HFFc6 (cell line): ENCODE data around the gene GOLGA8N. TPM values are rescaled to one million over a fixed set of nuclear protein-coding genes. Genes with fewer than 3 reads are reported as not detected.
"Not testable (repeated sequence)": the region's sequence is repeated elsewhere in the genome, so short reads cannot be mapped to it uniquely, and the experiment has no call there.

Experiments
- DNase-seq: peaks from one replicate; pipeline ENCODE4 v3.0.0-alpha.2; 2018
- H3K27ac Mint-ChIP-seq: 2 replicates; pipeline ENCODE4 v1.8.0; 2020; ENCODE audit warnings: mild to moderate bottlenecking, mixed read lengths
- H3K27me3 Mint-ChIP-seq: 2 replicates; pipeline ENCODE4 v1.8.0; 2021; ENCODE audit warnings: mild to moderate bottlenecking, moderate library complexity, mixed read lengths; ENCODE audit not compliant: insufficient read depth
- H3K36me3 Mint-ChIP-seq: 2 replicates; pipeline ENCODE4 v1.8.0; 2021; ENCODE audit warnings: low read depth, mixed read lengths
- H3K4me1 Mint-ChIP-seq: 2 replicates; pipeline ENCODE4 v1.8.0; 2020; ENCODE audit warnings: low read depth, mixed read lengths
- H3K4me3 Mint-ChIP-seq: 2 replicates; pipeline ENCODE4 v1.8.0; 2020; ENCODE audit warnings: mild to moderate bottlenecking, moderate library complexity, mixed read lengths
- H3K9me3 Mint-ChIP-seq: 2 replicates; pipeline ENCODE4 v1.8.0; 2020; ENCODE audit warnings: mild to moderate bottlenecking, mixed read lengths
- CTCF ChIP-seq: fragments of 200-600 bp; sonication (generic); IDR thresholded peaks from 2 replicates; pipeline ENCODE4 v1.5.0; 2021; ENCODE audit warnings: antibody characterized with exemption, mild to moderate bottlenecking
- long read RNA-seq: library from polyadenylated mRNA; unstranded; transcript quantifications from one replicate; pipeline ENCODE4 v2.0.0, GENCODE V29; 2019
- total RNA-seq, 6 experiments: library from RNA; stranded (reverse); fragmentation: NEBNext Ultra II Directional; extraction: Animal tissue kit (Norgen Biotek cat#: 25700); gene quantifications; 2 replicates in 1 of 6; 3 replicates in 5 of 6; pipeline ENCODE4 v1.2.3, GENCODE V29; 2021

GOLGA8N gene
- 1 to 10 TPM in 1 of 6 experiments, under 1 TPM in 5; 0.37 to 1.4 (median 0.51) TPM for total RNA-seq
- long read RNA-seq: 0 reads

- H3K27me3 Mint-ChIP-seq, H3K27ac Mint-ChIP-seq, H3K36me3 Mint-ChIP-seq, H3K9me3 Mint-ChIP-seq, H3K4me3 Mint-ChIP-seq, H3K4me1 Mint-ChIP-seq, DNase-seq: not testable (repeated sequence)
Observed at GRCh38 chr15:32593151-32593550, at the start of gene GOLGA8N. Gene GOLGA8N (plus strand): TSS chr15:32593456.

- H3K4me3 Mint-ChIP-seq, H3K36me3 Mint-ChIP-seq, DNase-seq, H3K9me3 Mint-ChIP-seq, H3K27ac Mint-ChIP-seq, H3K27me3 Mint-ChIP-seq, H3K4me1 Mint-ChIP-seq: not testable (repeated sequence)
Observed at GRCh38 chr15:32543456-32543855, 49.8 kb upstream of the GOLGA8N start.

GRCh38 chr15:32545129-32545528 lies 48.1 kb upstream of the GOLGA8N start:
- not testable (repeated sequence) for DNase-seq, H3K4me1 Mint-ChIP-seq, H3K36me3 Mint-ChIP-seq, H3K9me3 Mint-ChIP-seq, H3K27ac Mint-ChIP-seq, H3K4me3 Mint-ChIP-seq, H3K27me3 Mint-ChIP-seq

GRCh38 chr15:32554587-32554986 lies 38.7 kb upstream of the GOLGA8N start:
- not testable (repeated sequence) for H3K36me3 Mint-ChIP-seq

GRCh38 chr15:32562198-32562597 lies 31.1 kb upstream of the GOLGA8N start:
- not testable (repeated sequence) for H3K4me3 Mint-ChIP-seq, H3K36me3 Mint-ChIP-seq, H3K4me1 Mint-ChIP-seq, DNase-seq, H3K9me3 Mint-ChIP-seq, H3K27me3 Mint-ChIP-seq, H3K27ac Mint-ChIP-seq

More at GRCh38 chr15:32554587-32554986, 38.7 kb upstream of the GOLGA8N start:
- not testable (repeated sequence) for H3K4me3 Mint-ChIP-seq, H3K4me1 Mint-ChIP-seq, H3K27me3 Mint-ChIP-seq, H3K27ac Mint-ChIP-seq, H3K9me3 Mint-ChIP-seq, DNase-seq

- not testable (repeated sequence) for H3K36me3 Mint-ChIP-seq, H3K4me1 Mint-ChIP-seq, H3K9me3 Mint-ChIP-seq, DNase-seq, H3K27ac Mint-ChIP-seq, H3K4me3 Mint-ChIP-seq, H3K27me3 Mint-ChIP-seq
Observed at GRCh38 chr15:32568988-32569387, 24.3 kb upstream of the GOLGA8N start.

GRCh38 chr15:32578482-32578881 lies 14.8 kb upstream of the GOLGA8N start:
- DNase-seq: peak; percentile 0
- H3K9me3 Mint-ChIP-seq, H3K27me3 Mint-ChIP-seq, H3K36me3 Mint-ChIP-seq, H3K4me3 Mint-ChIP-seq, H3K27ac Mint-ChIP-seq, H3K4me1 Mint-ChIP-seq: not testable (repeated sequence)

GRCh38 chr15:32585844-32586243 lies 7.4 kb upstream of the GOLGA8N start:
- DNase-seq, H3K9me3 Mint-ChIP-seq, H3K36me3 Mint-ChIP-seq, H3K27me3 Mint-ChIP-seq, H3K4me1 Mint-ChIP-seq, H3K27ac Mint-ChIP-seq, H3K4me3 Mint-ChIP-seq: not testable (repeated sequence)

- H3K9me3 Mint-ChIP-seq, H3K4me3 Mint-ChIP-seq, H3K36me3 Mint-ChIP-seq, H3K27ac Mint-ChIP-seq, H3K27me3 Mint-ChIP-seq, DNase-seq, H3K4me1 Mint-ChIP-seq: not testable (repeated sequence)
Observed at GRCh38 chr15:32609518-32609917, 16.3 kb downstream of the GOLGA8N start.

- peak; percentile 67; the same call in 1 of the 2 replicates for TF ChIP-seq CTCF
- H3K27me3 Mint-ChIP-seq, H3K36me3 Mint-ChIP-seq, H3K9me3 Mint-ChIP-seq, H3K27ac Mint-ChIP-seq, H3K4me3 Mint-ChIP-seq, H3K4me1 Mint-ChIP-seq: not testable (repeated sequence)
- peak; percentile 45 for DNase-seq
Observed at GRCh38 chr15:32610719-32611118, 17.5 kb downstream of the GOLGA8N start.

- Mint-ChIP-seq H3K36me3 (peaks cover 24% of the 10 kb centered on the region), H3K27ac (peak overlapping the region; percentile 91), H3K4me1 (peaks cover 21% of the 10 kb centered on the region), H3K4me3 (peak overlapping the region; percentile 97)
- H3K27me3 Mint-ChIP-seq, DNase-seq, H3K9me3 Mint-ChIP-seq: not testable (repeated sequence)
Observed at GRCh38 chr15:32614712-32615050, 21.4 kb downstream of the GOLGA8N start.

GRCh38 chr15:32615051-32615870 lies 22.0 kb downstream of the GOLGA8N start, which contains the start of gene ARHGAP11A:
Gene ARHGAP11A (plus strand): TSS chr15:32615504. CDS start chr15:32616212, 708 bp downstream.
- DNase-seq: peak; percentile 85
- Mint-ChIP-seq H3K4me3 (peak within 1 kb of the TSS; percentile 97), H3K36me3 (peaks cover 24% of the 10 kb centered on the region), H3K27ac (peak within 1 kb of the TSS; percentile 93), H3K4me1 (peaks cover 21% of the 10 kb centered on the region)
- H3K27me3 Mint-ChIP-seq, H3K9me3 Mint-ChIP-seq: not testable (repeated sequence)

- Mint-ChIP-seq H3K4me1 (peaks cover 21% of the 10 kb centered on the region), H3K27ac (peak overlapping the region; percentile 91), H3K36me3 (peaks cover 24% of the 10 kb centered on the region), H3K4me3 (peak overlapping the region; percentile 97)
- H3K9me3 Mint-ChIP-seq, H3K27me3 Mint-ChIP-seq, DNase-seq: not testable (repeated sequence)
Observed at GRCh38 chr15:32615871-32616426, 22.7 kb downstream of the GOLGA8N start.
